GM20431 (cell line): Measurements from ENCODE around the gene OR13H1.
"Not testable (repeated sequence)": the region's sequence is repeated elsewhere in the genome, so short reads cannot be mapped to it uniquely, and the experiment has no call there.

Source experiments
- in situ Hi-C: fragments of 300-500 bp; cut with MseI, MboI; formaldehyde crosslinking; loops from one replicate; pipeline ENCODE4 v1.15.0; 2020; ENCODE audit warnings: low sequenced_read_pairs; ENCODE audit not compliant: unreplicated experiment

The OR13H1 gene

GRCh38 chrX:131543774-131544173 lies at the start of gene OR13H1:
OR13H1 (plus strand) TSS chrX:131544074; CDS start chrX:131544074, 0 bp downstream.
- in situ Hi-C loops = no loop called here

GRCh38 chrX:131501556-131501955 lies 42.3 kb upstream of the OR13H1 start:
- in situ Hi-C loops = not testable (repeated sequence)

GRCh38 chrX:131513159-131513914 lies 30.5 kb upstream of the OR13H1 start:
- in situ Hi-C loops = no loop called here

GRCh38 chrX:131521824-131522223 lies 22.1 kb upstream of the OR13H1 start:
- in situ Hi-C loops = no loop called here

- in situ Hi-C loops = no loop called here
These were observed 344 bp downstream of the OR13H1 start for GRCh38 chrX:131544218-131544617.

GRCh38 chrX:131549011-131549410 lies 5.1 kb downstream of the OR13H1 start:
- in situ Hi-C loops = no loop called here

- in situ Hi-C loops = not testable (repeated sequence)
These were observed 8.6 kb downstream of the OR13H1 start for GRCh38 chrX:131552453-131552852.

- in situ Hi-C loops = no loop called here
These were observed 14.7 kb downstream of the OR13H1 start for GRCh38 chrX:131558562-131558961.

- in situ Hi-C loops = no loop called here
These were observed 20.8 kb downstream of the OR13H1 start for GRCh38 chrX:131564553-131565229.

GRCh38 chrX:131565909-131566308 lies 22.0 kb downstream of the OR13H1 start:
- in situ Hi-C loops = no loop called here

- in situ Hi-C loops = no loop called here
These were observed 27.5 kb downstream of the OR13H1 start for GRCh38 chrX:131571348-131571747.

GRCh38 chrX:131572372-131573014 lies 28.6 kb downstream of the OR13H1 start:
- in situ Hi-C loops = no loop called here

GRCh38 chrX:131577413-131577812 lies 33.5 kb downstream of the OR13H1 start:
- in situ Hi-C loops = no loop called here

GRCh38 chrX:131577999-131578734 lies 34.3 kb downstream of the OR13H1 start:
- in situ Hi-C loops = no loop called here

GRCh38 chrX:131578735-131579367 lies 35.0 kb downstream of the OR13H1 start:
- in situ Hi-C loops = not testable (repeated sequence)

- in situ Hi-C loops = no loop called here
These were observed 45.1 kb downstream of the OR13H1 start for GRCh38 chrX:131588995-131589394.
